KMS-11 (cell line): ENCODE results near the gene PAQR5.

Source experiments
- H2AFZ ChIP-seq: fragments of 200-600 bp; sonication (generic); 2 replicates; pipeline ENCODE4 v1.6.1; 2016; ENCODE audit warnings: antibody characterized with exemption, mixed run types, low read depth
- H3K27ac ChIP-seq: fragments of 200-600 bp; sonication (generic); 2 replicates; pipeline ENCODE4 v1.6.1; 2016; ENCODE audit warnings: mild to moderate bottlenecking, mixed run types
- H3K27me3 ChIP-seq: fragments of 200-600 bp; sonication (generic); 2 replicates; pipeline ENCODE4 v1.6.1; 2017; ENCODE audit warnings: mild to moderate bottlenecking, low read depth, mixed run types, moderate library complexity; ENCODE audit not compliant: insufficient read depth
- H3K36me3 ChIP-seq: fragments of 200-600 bp; sonication (generic); 2 replicates; pipeline ENCODE4 v1.6.1; 2017; ENCODE audit warnings: mild to moderate bottlenecking, mixed run types; ENCODE audit not compliant: insufficient read depth
- H3K4me1 ChIP-seq: fragments of 200-600 bp; sonication (generic); 2 replicates; pipeline ENCODE4 v1.6.1; 2016; ENCODE audit warnings: mild to moderate bottlenecking, low read depth, mixed run types; ENCODE audit not compliant: poor library complexity, severe bottlenecking
- H3K4me2 ChIP-seq: fragments of 200-600 bp; sonication (generic); 2 replicates; pipeline ENCODE4 v1.7.0; 2016; ENCODE audit warnings: mild to moderate bottlenecking, mixed run types
- H3K4me3 ChIP-seq: fragments of 200-600 bp; sonication (generic); IDR thresholded peaks from 2 replicates; pipeline ENCODE4 v1.6.1; 2017; ENCODE audit warnings: low read depth, low read length, mixed read lengths; ENCODE audit not compliant: insufficient read depth
- H3K79me2 ChIP-seq: fragments of 200-600 bp; sonication (generic); 2 replicates; pipeline ENCODE4 v1.6.1; 2016; ENCODE audit warnings: low read depth, mixed run types; ENCODE audit not compliant: insufficient read depth
- H3K9ac ChIP-seq: fragments of 200-600 bp; sonication (generic); 2 replicates; pipeline ENCODE4 v1.6.1; 2016; ENCODE audit warnings: mild to moderate bottlenecking, mixed run types
- H4K20me1 ChIP-seq: fragments of 200-600 bp; sonication (generic); 2 replicates; pipeline ENCODE4 v1.6.1; 2016; ENCODE audit warnings: mild to moderate bottlenecking, mixed run types; ENCODE audit not compliant: insufficient read depth
- TF ChIP-seq, protein P1 (sequence below): fragments of 200-600 bp; sonication (generic); conservative IDR thresholded peaks from 2 replicates; pipeline ENCODE4 v1.6.1; 2017; ENCODE audit warnings: low read depth, mild to moderate bottlenecking, antibody characterized with exemption, low read length, moderate library complexity, mixed read lengths

The PAQR5 gene

DNA sequence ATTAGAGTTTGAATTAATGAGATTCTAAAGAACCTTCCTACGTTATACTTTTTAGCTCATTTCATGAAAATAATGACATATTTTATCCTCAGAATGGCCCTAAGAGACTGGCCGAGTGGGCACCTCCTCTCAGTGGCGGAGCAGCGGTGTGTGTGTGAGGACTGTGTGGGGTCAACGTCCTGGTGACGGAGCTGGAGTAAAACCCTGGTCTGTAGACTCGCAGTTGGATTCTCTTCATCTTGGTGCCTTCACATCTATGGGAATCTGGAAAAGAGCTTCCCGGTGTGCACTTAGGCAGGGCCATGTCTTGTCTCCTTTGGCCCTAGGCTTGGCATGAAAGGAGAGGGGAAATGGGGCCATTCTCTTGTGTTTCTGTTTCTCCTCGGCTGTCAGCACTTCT is 21.4 kb upstream of the PAQR5 start:
- Histone ChIP-seq H2AFZ (no peak overlapping the region), H3K27ac (no peak overlapping the region), H3K9ac (no peak overlapping the region), H3K27me3 (no peaks in the 10 kb centered on the region), H3K79me2 (no peaks in the 10 kb centered on the region), H3K4me1 (peaks cover 3% of the 10 kb centered on the region), H3K36me3 (no peaks in the 10 kb centered on the region), H3K4me2 (no peak overlapping the region), H4K20me1 (no peaks in the 10 kb centered on the region), H3K4me3 (no peak overlapping the region)
- TF ChIP-seq, protein P1, sequence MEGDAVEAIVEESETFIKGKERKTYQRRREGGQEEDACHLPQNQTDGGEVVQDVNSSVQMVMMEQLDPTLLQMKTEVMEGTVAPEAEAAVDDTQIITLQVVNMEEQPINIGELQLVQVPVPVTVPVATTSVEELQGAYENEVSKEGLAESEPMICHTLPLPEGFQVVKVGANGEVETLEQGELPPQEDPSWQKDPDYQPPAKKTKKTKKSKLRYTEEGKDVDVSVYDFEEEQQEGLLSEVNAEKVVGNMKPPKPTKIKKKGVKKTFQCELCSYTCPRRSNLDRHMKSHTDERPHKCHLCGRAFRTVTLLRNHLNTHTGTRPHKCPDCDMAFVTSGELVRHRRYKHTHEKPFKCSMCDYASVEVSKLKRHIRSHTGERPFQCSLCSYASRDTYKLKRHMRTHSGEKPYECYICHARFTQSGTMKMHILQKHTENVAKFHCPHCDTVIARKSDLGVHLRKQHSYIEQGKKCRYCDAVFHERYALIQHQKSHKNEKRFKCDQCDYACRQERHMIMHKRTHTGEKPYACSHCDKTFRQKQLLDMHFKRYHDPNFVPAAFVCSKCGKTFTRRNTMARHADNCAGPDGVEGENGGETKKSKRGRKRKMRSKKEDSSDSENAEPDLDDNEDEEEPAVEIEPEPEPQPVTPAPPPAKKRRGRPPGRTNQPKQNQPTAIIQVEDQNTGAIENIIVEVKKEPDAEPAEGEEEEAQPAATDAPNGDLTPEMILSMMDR = no peak

DNA sequence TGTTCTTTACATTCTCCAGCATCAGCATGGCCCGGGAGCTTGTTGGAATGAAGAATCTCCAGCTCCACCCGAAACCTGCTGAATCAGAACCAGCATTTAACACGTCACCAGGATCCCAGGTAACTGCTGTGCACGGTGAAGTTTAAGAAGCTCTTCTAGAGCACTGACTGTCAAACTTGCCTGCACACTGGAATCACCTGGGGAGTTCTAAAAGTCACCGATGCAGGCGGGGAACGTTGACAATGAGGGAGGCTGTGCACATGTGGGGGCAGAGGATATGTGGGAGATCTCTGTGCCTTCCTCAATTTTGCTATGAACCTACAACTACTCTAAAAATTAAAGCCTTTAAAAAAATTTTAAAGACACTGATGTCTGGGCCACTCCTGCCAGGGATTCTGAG is 19.1 kb upstream of the PAQR5 start:
- H4K20me1 ChIP-seq = no peaks in the 10 kb centered on the region
- no peak overlapping the region for H3K4me2 ChIP-seq
- no peaks in the 10 kb centered on the region for H3K79me2 ChIP-seq
- H3K27me3 ChIP-seq = no peaks in the 10 kb centered on the region
- no peak overlapping the region for H3K9ac ChIP-seq
- no peak overlapping the region for H2AFZ ChIP-seq
- H3K27ac ChIP-seq = no peak overlapping the region
- TF ChIP-seq, protein P1 = no peak
- no peaks in the 10 kb centered on the region for H3K36me3 ChIP-seq
- no peaks in the 10 kb centered on the region for H3K4me1 ChIP-seq
- no peak overlapping the region for H3K4me3 ChIP-seq

DNA sequence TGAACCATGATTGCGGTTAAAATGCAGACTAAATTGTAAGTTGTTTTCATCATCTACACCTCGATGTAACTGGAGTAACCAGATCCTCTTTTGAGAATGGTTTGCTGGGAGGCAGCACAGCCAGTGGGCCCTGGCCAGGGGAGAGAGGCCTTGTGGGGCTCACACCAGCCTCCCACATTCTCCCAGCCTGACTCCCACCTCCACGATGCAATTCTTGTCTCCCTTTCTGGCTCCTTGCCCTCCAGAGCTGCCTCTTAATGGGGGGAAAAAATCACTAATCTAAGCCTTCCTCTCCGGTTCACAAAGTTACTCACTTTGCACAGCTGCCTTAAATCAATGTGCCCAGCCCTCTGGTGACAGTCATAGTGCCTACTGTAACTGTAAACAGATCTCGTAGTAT is 17.9 kb upstream of the PAQR5 start:
- Histone ChIP-seq H3K4me3 (no peak overlapping the region), H3K9ac (no peak overlapping the region), H3K79me2 (no peaks in the 10 kb centered on the region), H4K20me1 (no peaks in the 10 kb centered on the region), H3K27ac (no peak overlapping the region), H2AFZ (no peak overlapping the region), H3K4me1 (no peaks in the 10 kb centered on the region), H3K4me2 (no peak overlapping the region), H3K27me3 (no peaks in the 10 kb centered on the region), H3K36me3 (no peaks in the 10 kb centered on the region)
- TF ChIP-seq, protein P1 = no peak

DNA sequence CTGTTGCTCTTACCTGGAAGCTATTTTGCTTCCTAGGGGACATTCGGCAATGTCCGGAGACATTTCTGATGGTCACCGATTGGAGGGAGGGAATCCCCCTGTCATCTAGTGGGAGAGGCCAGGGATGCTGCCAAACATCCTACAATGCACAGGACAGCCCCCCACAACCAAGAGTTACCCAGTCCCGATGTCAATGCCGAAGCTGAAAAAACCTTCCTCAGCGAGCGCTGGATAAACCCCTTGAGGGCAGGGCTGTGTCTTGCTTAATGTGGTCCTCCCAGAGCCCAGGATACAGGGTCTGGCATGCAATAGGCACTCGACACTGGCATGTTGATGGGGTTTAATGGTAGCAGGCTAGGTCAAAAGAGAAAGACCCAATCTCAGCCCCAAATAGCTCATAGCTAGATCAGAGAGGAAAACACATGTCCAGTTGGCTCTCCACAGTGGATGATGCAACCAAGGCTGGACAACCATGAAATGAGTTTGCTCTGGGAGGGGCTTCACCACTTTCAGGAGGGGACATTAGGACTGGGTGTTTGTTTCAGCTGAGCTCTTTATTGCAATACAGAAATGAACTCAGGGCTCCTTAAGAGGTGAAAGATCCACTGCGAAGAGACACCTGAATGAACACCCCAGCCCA is 16.5 kb upstream of the PAQR5 start:
- Histone ChIP-seq H3K36me3 (no peaks in the 10 kb centered on the region), H3K79me2 (no peaks in the 10 kb centered on the region)
- TF ChIP-seq, protein P1 = no peak

More for the DNA sequence above, 16.5 kb upstream of the PAQR5 start:
- H2AFZ ChIP-seq = no peak overlapping the region
- H3K4me1 ChIP-seq = no peaks in the 10 kb centered on the region
- H3K27ac ChIP-seq = no peak overlapping the region
- H3K9ac ChIP-seq = no peak overlapping the region
- no peak overlapping the region for H3K4me3 ChIP-seq
- H4K20me1 ChIP-seq = no peaks in the 10 kb centered on the region
- H3K4me2 ChIP-seq = no peak overlapping the region
- H3K27me3 ChIP-seq = no peaks in the 10 kb centered on the region
